Naive thymus-derived CD4-positive, alpha-beta T cell (primary cell): ENCODE measurements around the gene PPP1R3A. TPM values are rescaled to one million over a fixed set of nuclear protein-coding genes. Genes with fewer than 3 reads are reported as not detected.

Experiments used
- ATAC-seq: fragments of 150-1000 bp; cut with Tn5 transposase; 2 replicates; pipeline ENCODE4 v1.10.0; 2021; ENCODE audit warnings: mild to moderate bottlenecking, moderate library complexity
- CTCF ChIA-PET: fragments of 350-600 bp; sonication (Branson Sonifier 250); formaldehyde crosslinking; loops from one replicate; lab custom pipeline; 2021; ENCODE audit warnings: antibody characterized with exemption; lab: Charles Lee
- POLR2A ChIA-PET: fragments of 350-600 bp; sonication (Branson Sonifier 250); formaldehyde crosslinking; loops from one replicate; lab custom pipeline; 2021; ENCODE audit warnings: antibody characterized with exemption, inconsistent platforms; lab: Charles Lee
- DNase-seq, 9 donors: peaks; one replicate each; pipeline versions ENCODE4 v3.0.0 to v3.0.0-alpha.2; 2020 to 2022; ENCODE audit warnings: mixed read lengths in 1 of 9
- H3K27ac ChIP-seq: one replicate; pipeline ENCODE4 v1.7.0; 2013; ENCODE audit warnings: mild to moderate bottlenecking, low read depth, low read length, moderate library complexity
- H3K27me3 ChIP-seq, 2 donors: one replicate each; pipeline ENCODE4 v1.7.0; 2013; ENCODE audit warnings: low read length in 2 of 2, mild to moderate bottlenecking in 2 of 2, moderate library complexity in 2 of 2; ENCODE audit not compliant: control insufficient read depth in 2 of 2, insufficient read depth in 2 of 2
- H3K36me3 ChIP-seq, 3 experiments: 1 replicate in 2 of 3; 2 replicates in 1 of 3; pipeline ENCODE4 v1.7.0; 2013; ENCODE audit warnings: low read length in 3 of 3, mild to moderate bottlenecking in 3 of 3, moderate library complexity in 1 of 3; ENCODE audit not compliant: insufficient read depth in 3 of 3, control insufficient read depth in 2 of 3
- H3K4me1 ChIP-seq, 2 donors: one replicate each; pipeline ENCODE4 v1.7.0; 2013; ENCODE audit warnings: low read length in 2 of 2, mild to moderate bottlenecking in 2 of 2, moderate library complexity in 1 of 2; ENCODE audit not compliant: control insufficient read depth in 2 of 2, insufficient read depth in 2 of 2
- H3K4me3 ChIP-seq: 2 replicates; pipeline ENCODE4 v1.7.0; 2013; ENCODE audit warnings: mild to moderate bottlenecking, low read length
- H3K9me3 ChIP-seq, 3 experiments: 1 replicate in 2 of 3; 2 replicates in 1 of 3; pipeline ENCODE4 v1.7.0; 2013; ENCODE audit warnings: low read length in 3 of 3; ENCODE audit not compliant: control insufficient read depth in 2 of 3
- H3K27ac Mint-ChIP-seq, 9 donors: one replicate each; pipeline ENCODE4 v1.8.0; 2020 to 2022; ENCODE audit warnings: mixed read lengths in 9 of 9, mild to moderate bottlenecking in 8 of 9, moderate library complexity in 5 of 9, inconsistent platforms in 2 of 9
- H3K27me3 Mint-ChIP-seq, 5 donors: one replicate each; pipeline ENCODE4 v1.8.0; 2021 to 2022; ENCODE audit warnings: mixed read lengths in 5 of 5, mild to moderate bottlenecking in 1 of 5
- H3K36me3 Mint-ChIP-seq, 5 donors: one replicate each; pipeline ENCODE4 v1.8.0; 2020 to 2022; ENCODE audit warnings: mixed read lengths in 5 of 5, mild to moderate bottlenecking in 3 of 5, inconsistent platforms in 1 of 5
- H3K4me1 Mint-ChIP-seq, 7 donors: one replicate each; pipeline ENCODE4 v1.8.0; 2020 to 2022; ENCODE audit warnings: mixed read lengths in 7 of 7, mild to moderate bottlenecking in 3 of 7, inconsistent platforms in 1 of 7
- H3K4me3 Mint-ChIP-seq, 10 donors: one replicate each; pipeline ENCODE4 v1.8.0; 2020 to 2022; ENCODE audit warnings: mild to moderate bottlenecking in 10 of 10, mixed read lengths in 10 of 10, moderate library complexity in 6 of 10, inconsistent platforms in 2 of 10
- H3K9me3 Mint-ChIP-seq, 11 donors: one replicate each; pipeline ENCODE4 v1.8.0; 2020 to 2022; ENCODE audit warnings: mixed read lengths in 11 of 11, mild to moderate bottlenecking in 4 of 11, inconsistent platforms in 1 of 11, moderate library complexity in 1 of 11
- intact Hi-C, 2 donors: fragments of 100-400 bp; cut with micrococcal nuclease; formaldehyde crosslinking; loops; one replicate each; pipeline ENCODE4 v1.15.1; 2023
- polyA plus RNA-seq, 2 donors: library from polyadenylated mRNA; unstranded; fragments of 300-500 nt; fragmentation: Illumina TruSeq; gene quantifications; one replicate each; pipeline ENCODE4 v1.2.3, GENCODE V29; 2021
- total RNA-seq, 6 experiments: library from RNA in 5 of 6; stranded (reverse) in 5 of 6; gene quantifications; 1 replicate in 5 of 6; 2 replicates in 1 of 6; pipeline ENCODE4 v1.2.3 and lab custom pipeline; 2021 to 2026

PPP1R3A gene
- not detected for total RNA-seq
- not detected for polyA plus RNA-seq
- not detected for total RNA-seq (lab: John Stamatoyannopoulos, UW)

GRCh38 chr7:113918946-113919345, at the start of gene PPP1R3A:
Gene PPP1R3A, minus strand, starts transcription at chr7:113919009. Its CDS starts 13 bp downstream, at chr7:113918996.
- no peak within 1 kb of the TSS for H3K4me3 Mint-ChIP-seq
- H3K4me1 ChIP-seq = no peaks in the 10 kb centered on the region
- no peaks in the 10 kb centered on the region for H3K4me1 Mint-ChIP-seq
- POLR2A ChIA-PET = no interaction called here
- ATAC-seq (no peak), DNase-seq (no peak)
- no peaks in the 10 kb centered on the region for H3K27me3 Mint-ChIP-seq
- peaks cover 0 to 2% (median 0%) of the 10 kb centered on the region in 11 donors for H3K9me3 Mint-ChIP-seq
- peak within 1 kb of the TSS in 1 of 9 donors; percentile 28 for H3K27ac Mint-ChIP-seq
- no peaks in the 10 kb centered on the region for H3K36me3 Mint-ChIP-seq
- no peaks in the 10 kb centered on the region for H3K27me3 ChIP-seq
- H3K36me3 ChIP-seq = no peaks in the 10 kb centered on the region
- H3K27ac ChIP-seq = no peak within 1 kb of the TSS
- no peak within 1 kb of the TSS for H3K4me3 ChIP-seq
- CTCF ChIA-PET = no interaction called here
- no peaks in the 10 kb centered on the region for H3K9me3 ChIP-seq
- intact Hi-C loops = no loop called here

- Mint-ChIP-seq H3K36me3 (no peaks in the 10 kb centered on the region), H3K27me3 (no peaks in the 10 kb centered on the region), H3K4me1 (no peaks in the 10 kb centered on the region), H3K9me3 (peaks cover 2 to 16% (median 8%) of the 10 kb centered on the region in 11 donors), H3K27ac (no peak overlapping the region), H3K4me3 (no peak overlapping the region)
- intact Hi-C loops = no loop called here
- no peak overlapping the region for H3K4me3 ChIP-seq
- H3K27me3 ChIP-seq = no peaks in the 10 kb centered on the region
- ChIA-PET CTCF (no interaction called here), POLR2A (no interaction called here)
- no peak overlapping the region for H3K27ac ChIP-seq
- H3K36me3 ChIP-seq = no peaks in the 10 kb centered on the region
- no peaks in the 10 kb centered on the region for H3K4me1 ChIP-seq
- H3K9me3 ChIP-seq = peaks cover 0 to 6% (median 0%) of the 10 kb centered on the region in 3 experiments
- ATAC-seq (no peak), DNase-seq (no peak)
Measured at GRCh38 chr7:113963356-113963755, 44.5 kb upstream of the PPP1R3A start.

- ATAC-seq = no peak
- DNase-seq = no peak
- ChIA-PET CTCF (no interaction called here), POLR2A (no interaction called here)
- Histone ChIP-seq H3K36me3 (no peaks in the 10 kb centered on the region), H3K4me3 (no peak overlapping the region), H3K27ac (no peak overlapping the region), H3K9me3 (peaks cover 0 to 6% (median 0%) of the 10 kb centered on the region in 3 experiments), H3K27me3 (no peaks in the 10 kb centered on the region), H3K4me1 (no peaks in the 10 kb centered on the region)
- no peak overlapping the region for H3K4me3 Mint-ChIP-seq
- H3K27me3 Mint-ChIP-seq = no peaks in the 10 kb centered on the region
- no peaks in the 10 kb centered on the region for H3K4me1 Mint-ChIP-seq
- H3K36me3 Mint-ChIP-seq = peaks cover 0 to 2% (median 0%) of the 10 kb centered on the region in 5 donors
- no peak overlapping the region for H3K27ac Mint-ChIP-seq
- peaks cover 4 to 25% (median 8%) of the 10 kb centered on the region in 11 donors for H3K9me3 Mint-ChIP-seq
- intact Hi-C loops = no loop called here
Measured at GRCh38 chr7:113959910-113960309, 41.1 kb upstream of the PPP1R3A start.

- Histone ChIP-seq H3K36me3 (no peaks in the 10 kb centered on the region), H3K4me3 (no peak overlapping the region), H3K4me1 (no peaks in the 10 kb centered on the region), H3K9me3 (peaks cover 0 to 17% (median 0%) of the 10 kb centered on the region in 3 experiments), H3K27me3 (no peaks in the 10 kb centered on the region), H3K27ac (no peak overlapping the region)
- Mint-ChIP-seq H3K4me1 (no peaks in the 10 kb centered on the region), H3K36me3 (peaks cover 0 to 10% (median 0%) of the 10 kb centered on the region in 5 donors), H3K27me3 (no peaks in the 10 kb centered on the region), H3K27ac (no peak overlapping the region), H3K4me3 (no peak overlapping the region), H3K9me3 (peaks cover 10 to 42% (median 22%) of the 10 kb centered on the region in 11 donors)
- ATAC-seq (no peak), DNase-seq (no peak)
- POLR2A ChIA-PET = no interaction called here
- CTCF ChIA-PET = no interaction called here
- intact Hi-C loops = no loop called here
Measured at GRCh38 chr7:113955157-113955556, 36.3 kb upstream of the PPP1R3A start.

GRCh38 chr7:113953553-113953952, 34.7 kb upstream of the PPP1R3A start:
- no peak overlapping the region for H3K4me3 Mint-ChIP-seq
- CTCF ChIA-PET = no interaction called here
- peaks cover 0 to 12% (median 0%) of the 10 kb centered on the region in 3 experiments for H3K9me3 ChIP-seq
- H3K36me3 Mint-ChIP-seq = peaks cover 0 to 10% (median 0%) of the 10 kb centered on the region in 5 donors
- no peak overlapping the region for H3K27ac Mint-ChIP-seq
- no peaks in the 10 kb centered on the region for H3K4me1 Mint-ChIP-seq
- no peaks in the 10 kb centered on the region for H3K27me3 ChIP-seq
- intact Hi-C loops = no loop called here
- H3K9me3 Mint-ChIP-seq = peaks cover 8 to 46% (median 17%) of the 10 kb centered on the region in 11 donors
- POLR2A ChIA-PET = no interaction called here
- no peaks in the 10 kb centered on the region for H3K4me1 ChIP-seq
- no peaks in the 10 kb centered on the region for H3K27me3 Mint-ChIP-seq
- no peak for DNase-seq
- ATAC-seq = no peak
- H3K27ac ChIP-seq = no peak overlapping the region
- H3K36me3 ChIP-seq = no peaks in the 10 kb centered on the region
- no peak overlapping the region for H3K4me3 ChIP-seq

- Mint-ChIP-seq H3K9me3 (peaks cover 0 to 18% (median 3%) of the 10 kb centered on the region in 11 donors), H3K4me3 (no peak overlapping the region), H3K36me3 (no peaks in the 10 kb centered on the region), H3K4me1 (no peaks in the 10 kb centered on the region), H3K27me3 (no peaks in the 10 kb centered on the region), H3K27ac (no peak overlapping the region)
- Histone ChIP-seq H3K36me3 (no peaks in the 10 kb centered on the region), H3K4me1 (no peaks in the 10 kb centered on the region), H3K9me3 (no peaks in the 10 kb centered on the region), H3K27ac (no peak overlapping the region), H3K27me3 (no peaks in the 10 kb centered on the region), H3K4me3 (no peak overlapping the region)
- ChIA-PET CTCF (no interaction called here), POLR2A (no interaction called here)
- no peak for ATAC-seq
- intact Hi-C loops = no loop called here
- no peak for DNase-seq
Measured at GRCh38 chr7:113945018-113945938, 26.5 kb upstream of the PPP1R3A start.
